Activated T-cell treated with anti-CD3 and anti-CD28 coated beads, Interleukin-2, amount 50 U/mL, for 1 hour (primary cell): Measurements from ENCODE around the gene CAPZA1.
"Not testable (repeated sequence)": the region's sequence is repeated elsewhere in the genome, so short reads cannot be mapped to it uniquely, and the experiment has no call there.

Experiments used
- DNase-seq: peaks from one replicate; pipeline ENCODE4 v3.0.0-alpha.2; 2020

CAPZA1 gene

DNA sequence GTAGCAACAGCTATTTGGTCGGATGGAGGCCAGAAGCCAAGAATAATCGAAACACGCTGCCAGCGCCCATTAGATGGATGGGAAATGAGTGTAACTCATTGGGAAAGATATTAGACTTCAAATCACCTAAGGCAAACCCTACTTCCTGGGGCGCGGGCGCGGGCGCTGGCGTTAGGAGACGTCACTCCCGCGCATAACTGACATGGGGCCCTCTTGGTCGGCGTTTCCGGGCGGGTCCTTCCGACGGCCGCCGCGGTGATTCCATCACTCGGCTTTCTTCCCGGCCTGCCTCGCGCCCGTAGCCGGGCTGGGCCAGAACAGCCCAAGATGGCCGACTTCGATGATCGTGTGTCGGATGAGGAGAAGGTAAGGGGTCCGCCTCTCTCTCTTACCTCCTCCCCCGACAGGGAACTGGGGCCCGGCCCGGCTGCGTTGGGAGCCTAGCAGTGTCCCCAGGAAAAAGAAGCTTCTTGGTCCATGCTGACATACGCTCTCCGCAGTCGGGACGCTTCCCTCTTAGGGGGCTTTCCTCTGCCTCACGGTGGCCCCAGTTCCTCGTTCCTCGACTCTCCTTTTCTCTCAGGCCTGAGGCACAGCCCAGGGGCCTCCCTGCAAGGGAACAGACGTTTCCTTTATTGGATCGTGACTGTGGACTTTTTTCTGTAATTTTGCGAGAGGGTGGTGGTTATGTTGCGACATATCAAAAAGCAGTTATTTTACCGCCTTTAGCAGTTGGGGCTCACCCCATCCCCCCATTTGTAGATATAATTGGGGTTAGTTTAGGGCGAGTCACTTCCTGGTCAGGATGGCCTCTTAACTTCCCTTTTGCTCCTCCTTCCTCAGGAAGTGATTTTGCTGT lies at the start of gene CAPZA1:
TSS of gene CAPZA1 (plus strand) at position 315 of the 859 bp plus-strand sequence. CDS start at position 328, 13 bp downstream.
- DNase-seq: peak; percentile 90

DNA sequence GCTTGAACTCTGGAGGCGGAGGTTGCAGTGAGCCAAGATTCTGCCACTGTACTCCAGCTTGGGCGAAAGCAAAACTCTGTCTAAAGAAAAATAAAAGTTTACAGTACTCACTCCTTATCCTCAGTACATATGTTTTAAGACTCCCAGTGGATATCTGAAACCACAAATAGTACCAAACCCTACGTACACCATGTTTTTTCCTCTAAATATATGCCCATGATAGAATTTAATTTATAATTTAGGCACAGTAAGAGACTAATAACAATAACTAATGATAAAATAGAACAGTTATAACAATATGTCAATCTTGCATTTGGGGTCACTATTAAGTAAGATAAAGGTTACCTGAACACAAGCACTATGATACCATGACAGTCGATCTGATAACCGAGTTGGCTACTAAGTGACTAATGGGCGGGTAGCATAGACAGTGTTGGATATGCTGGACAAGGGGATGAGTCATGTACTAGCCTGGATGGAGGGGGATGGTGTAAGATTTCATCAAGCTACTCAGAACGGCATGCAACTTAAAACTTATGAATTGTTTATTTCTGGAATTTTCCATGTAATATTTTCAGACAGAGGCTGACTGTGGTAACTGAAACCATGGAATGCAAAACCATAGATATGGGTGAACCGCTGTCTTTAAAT lies 44.4 kb upstream of the CAPZA1 start:
- no peak for DNase-seq

DNA sequence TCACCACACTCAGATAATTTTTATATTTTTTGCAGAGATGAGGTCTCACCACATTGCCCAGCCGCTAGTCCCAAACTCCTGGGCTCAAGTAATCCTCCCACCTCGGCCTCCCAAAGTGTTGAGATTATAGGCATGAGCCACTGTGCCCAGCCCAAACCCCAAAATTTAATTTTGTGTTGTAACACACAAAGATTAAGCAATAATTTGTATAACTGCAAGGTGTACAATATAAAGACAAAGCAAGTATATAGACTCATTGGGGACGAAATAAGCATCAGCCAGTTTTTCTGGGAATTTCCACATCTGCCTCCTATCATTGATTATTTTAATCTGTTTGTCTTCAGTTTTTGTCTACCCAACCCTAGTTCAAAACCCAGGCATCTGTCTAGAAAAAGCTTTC lies 43.4 kb upstream of the CAPZA1 start:
- DNase-seq: no peak

DNA sequence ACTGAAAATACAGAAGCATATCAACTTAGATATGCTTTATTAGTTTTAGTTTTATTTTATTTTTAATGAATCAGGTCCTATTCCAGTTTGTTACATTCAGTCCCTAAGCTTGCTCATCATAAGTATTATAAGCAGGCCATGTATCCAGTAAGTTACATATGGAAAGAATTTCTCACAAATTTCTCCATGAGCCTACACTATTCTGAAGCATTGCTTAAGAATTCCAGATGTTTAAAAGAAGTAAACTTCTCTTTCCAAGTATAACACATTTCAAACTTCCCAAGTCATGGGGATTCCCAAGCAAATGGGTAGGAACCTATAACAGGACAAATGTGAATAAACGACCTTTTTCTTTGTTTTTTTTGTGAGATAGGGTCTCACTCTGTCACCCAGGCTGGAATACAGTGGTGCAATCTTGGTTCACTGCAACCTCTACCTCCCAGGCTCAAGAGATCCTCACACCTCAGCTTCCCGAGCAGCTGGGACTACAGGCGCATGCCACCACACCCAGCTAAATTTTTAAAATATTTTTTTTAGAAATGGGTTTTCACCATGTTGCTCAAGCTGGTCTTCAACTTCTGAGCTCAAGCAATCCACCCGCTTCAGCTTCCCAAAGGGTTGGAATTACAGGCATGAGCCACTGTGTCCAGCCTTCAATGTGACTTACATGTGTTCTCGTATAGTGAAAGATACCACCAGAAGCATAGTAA lies 39.7 kb upstream of the CAPZA1 start:
- no peak for DNase-seq

DNA sequence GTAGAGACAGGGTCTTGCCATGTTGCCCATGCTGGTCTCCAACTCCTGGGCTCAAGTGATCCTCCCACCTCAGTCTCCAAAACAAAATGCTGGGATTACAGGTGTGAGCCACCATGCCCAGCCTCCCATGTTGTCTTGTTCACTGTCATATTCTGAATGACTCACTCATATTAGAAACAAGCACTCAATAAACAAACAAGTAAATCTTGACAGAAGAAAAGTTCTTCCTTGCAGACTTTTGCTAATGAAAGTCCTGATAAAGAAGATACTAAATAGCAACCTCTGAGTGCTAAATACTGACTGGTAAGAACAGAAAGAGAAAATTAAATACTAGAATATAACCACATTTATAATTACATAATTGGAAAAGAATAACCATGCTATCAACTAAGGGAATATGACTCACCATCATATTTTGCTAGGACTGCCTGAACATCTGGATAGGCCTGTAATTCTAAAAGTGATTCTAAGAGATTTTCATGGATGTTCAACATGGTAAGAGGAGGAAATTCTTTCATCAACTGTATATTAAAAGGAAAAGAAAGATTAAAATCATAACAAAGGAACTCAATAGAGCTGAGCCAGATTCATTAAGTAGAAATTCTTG lies 37.9 kb upstream of the CAPZA1 start:
- no peak for DNase-seq

DNA sequence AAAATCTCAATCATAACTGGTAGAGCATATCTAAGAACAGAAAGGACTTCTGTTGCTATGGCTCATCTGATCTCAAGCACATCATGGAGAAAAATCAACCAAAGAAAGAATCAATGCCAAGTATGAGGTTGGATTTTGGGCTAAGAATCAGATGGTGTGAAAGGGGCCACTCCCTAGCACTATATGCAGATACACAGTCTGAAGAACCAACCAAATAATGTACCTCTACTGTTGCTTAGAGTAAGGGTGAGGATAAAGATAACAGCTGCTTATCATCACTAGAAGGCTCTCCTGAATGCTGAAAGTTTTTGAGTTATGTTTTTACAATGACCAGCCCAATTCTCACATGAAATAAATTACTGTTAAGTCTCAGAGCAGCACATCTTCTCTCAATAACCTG lies 36.3 kb upstream of the CAPZA1 start:
- DNase-seq: no peak

DNA sequence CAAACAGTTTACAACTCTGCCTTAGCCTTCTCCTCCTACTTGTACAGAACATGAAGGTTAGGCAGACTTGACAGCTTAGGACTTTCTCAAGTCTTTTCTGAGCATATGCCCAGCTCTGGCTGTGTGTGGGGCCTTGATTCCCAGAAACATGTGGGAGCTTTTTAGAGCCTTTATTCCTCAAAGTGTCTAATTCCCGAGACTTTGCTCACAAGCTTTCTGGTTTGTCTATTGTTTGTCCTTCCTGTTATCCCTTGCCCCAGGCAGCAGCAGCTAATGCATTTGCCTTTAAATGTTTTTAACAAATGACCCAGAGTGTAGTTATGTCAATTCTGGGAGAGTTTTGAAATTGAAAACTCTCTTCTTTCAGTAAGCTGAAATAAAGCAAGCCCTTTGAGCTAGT lies 29.9 kb upstream of the CAPZA1 start:
- DNase-seq: no peak

DNA sequence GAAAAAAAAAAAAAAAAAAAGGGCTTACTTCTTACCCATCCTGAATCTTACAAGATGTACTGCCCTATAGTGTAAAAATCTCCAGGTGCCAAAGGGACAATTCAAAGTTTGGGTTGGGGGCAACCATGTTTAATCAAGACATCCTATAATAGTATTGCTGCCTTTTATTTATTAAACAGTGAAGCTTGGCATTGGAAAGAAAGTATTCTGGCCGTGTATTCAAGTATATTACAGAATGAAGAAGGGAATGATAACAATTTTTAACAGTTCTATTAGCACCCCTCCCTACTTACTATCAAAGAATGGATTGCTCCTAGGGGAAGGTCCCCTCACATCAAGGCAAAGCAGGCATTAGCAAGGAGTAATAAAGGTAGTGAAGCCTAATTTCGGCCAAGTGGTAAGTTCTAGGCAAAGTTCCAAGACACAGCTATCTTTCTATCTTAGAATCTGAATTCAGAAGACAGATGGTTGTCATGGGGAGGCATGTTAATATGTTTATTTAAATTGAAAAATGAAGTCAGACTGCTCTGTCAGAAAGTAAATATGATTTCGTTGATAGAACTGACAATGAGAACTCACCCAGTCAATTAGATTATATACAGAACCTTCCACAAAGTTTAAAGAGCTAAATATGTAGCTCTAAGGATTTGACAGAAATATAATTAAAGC lies 25.3 kb upstream of the CAPZA1 start:
- no peak for DNase-seq

DNA sequence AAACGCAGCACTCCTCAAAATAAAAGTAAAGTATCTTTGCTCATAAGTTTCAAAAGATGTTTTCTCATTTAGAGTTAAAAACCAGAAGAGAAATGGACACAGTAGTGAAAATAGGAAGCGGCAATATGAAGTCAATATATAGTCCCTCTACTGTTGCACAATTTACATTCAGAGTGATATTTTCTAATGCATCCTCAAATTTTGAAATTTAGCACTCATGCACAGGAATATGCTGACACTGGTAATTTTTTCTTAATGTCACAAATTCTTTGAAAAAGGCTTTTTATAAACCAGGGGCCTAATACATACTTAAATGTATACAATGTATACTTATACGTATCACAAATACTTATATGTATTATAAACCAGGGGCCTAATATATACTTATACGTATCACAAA lies 20.2 kb upstream of the CAPZA1 start:
- DNase-seq: no peak

DNA sequence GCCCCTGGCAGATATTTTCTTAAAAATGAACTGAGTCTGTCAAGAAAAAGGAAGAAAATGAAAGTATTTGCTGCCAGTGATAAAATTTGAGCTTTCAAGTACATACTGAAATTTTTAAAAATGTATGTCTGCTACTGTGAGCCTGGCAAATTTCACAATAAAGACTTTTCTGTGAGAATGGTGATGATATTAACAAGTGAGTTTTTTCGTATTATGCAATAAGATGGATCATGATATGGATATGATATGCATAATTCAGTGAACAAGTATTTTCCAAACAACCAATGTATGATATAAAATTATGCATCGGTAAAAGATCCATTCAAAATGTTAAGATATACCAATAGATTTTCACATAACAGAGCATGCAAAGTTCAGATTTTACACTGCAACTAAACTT lies 16.6 kb upstream of the CAPZA1 start:
- no peak for DNase-seq

DNA sequence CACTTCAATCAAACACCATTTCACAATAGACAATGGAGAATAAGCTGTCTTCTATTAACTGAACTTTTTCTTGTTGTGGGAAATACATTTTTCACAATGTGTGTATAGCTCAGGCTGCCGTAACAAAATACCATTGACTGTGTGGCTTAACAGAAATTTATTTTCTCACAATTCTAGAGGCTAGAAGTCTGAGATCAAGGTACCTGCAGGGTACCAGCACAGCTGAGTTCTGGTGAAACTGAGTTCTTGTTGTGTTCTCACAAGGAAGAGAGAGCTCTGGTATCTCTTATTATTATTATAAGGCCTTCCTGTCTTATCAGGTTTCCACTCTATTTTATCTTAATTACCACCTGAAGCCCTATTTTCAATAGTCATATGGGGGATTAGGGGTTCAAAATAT lies 16.1 kb upstream of the CAPZA1 start:
- no peak for DNase-seq

DNA sequence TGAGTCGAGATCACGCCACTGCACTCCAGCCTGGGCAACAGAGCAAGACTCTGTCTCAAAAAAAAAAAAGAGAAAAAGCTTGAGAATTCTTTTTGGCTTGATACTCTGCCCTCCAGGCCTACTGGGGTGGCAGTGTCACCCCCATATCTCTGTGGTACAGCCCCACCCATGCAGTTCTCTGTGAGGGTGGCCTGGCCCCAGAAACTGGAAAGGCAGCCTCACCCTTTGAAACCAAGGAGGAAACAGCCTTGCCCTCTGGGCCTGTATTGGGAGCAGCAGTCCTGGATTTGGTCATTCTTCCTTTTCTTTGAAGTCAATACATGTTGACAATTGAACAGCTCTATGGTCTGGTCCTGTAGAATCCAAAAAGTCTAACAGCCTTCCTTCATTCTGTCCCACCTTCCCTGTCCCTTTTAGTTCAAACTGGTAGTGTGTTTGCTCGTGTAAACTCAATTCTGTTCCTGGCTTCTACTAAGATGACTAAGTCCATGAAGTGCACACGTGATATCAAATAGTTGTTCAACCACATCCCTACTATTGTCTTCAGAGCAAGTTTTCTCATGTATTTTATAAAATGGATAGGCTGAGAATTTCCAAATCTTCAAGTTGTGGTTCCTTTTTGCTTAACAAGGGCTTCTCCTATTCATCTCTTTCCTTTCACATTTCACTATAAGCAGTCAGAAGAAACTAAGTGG lies 13.9 kb upstream of the CAPZA1 start:
- DNase-seq: no peak

DNA sequence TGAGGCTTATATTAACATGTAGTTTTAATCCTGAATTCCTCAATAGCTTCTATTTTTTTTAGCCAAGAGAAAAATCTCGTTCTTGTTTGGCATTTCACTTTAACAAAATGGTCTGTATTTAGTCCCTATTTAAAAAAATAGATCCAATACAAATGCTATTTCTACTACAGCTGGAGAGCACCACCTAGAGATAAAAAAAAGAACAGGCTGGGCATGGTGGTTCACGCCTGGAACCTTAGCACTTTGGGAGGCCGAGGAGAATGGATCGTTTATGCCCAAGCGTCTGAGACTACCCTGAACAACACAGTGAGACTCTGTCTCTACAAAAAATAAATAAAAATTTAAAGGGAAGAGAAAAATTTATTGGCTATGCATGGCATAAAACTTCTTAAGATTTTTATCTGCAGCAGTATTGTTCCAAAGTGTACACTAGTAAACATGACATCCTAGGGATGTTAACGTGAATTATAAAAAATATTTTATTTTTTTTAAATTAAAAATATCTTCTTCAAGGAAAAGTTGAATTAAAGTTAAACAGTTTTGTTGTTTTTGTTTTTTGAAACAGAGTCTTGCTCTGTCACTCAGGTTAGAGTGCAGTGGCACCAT lies 5.1 kb upstream of the CAPZA1 start:
- DNase-seq: no peak

DNA sequence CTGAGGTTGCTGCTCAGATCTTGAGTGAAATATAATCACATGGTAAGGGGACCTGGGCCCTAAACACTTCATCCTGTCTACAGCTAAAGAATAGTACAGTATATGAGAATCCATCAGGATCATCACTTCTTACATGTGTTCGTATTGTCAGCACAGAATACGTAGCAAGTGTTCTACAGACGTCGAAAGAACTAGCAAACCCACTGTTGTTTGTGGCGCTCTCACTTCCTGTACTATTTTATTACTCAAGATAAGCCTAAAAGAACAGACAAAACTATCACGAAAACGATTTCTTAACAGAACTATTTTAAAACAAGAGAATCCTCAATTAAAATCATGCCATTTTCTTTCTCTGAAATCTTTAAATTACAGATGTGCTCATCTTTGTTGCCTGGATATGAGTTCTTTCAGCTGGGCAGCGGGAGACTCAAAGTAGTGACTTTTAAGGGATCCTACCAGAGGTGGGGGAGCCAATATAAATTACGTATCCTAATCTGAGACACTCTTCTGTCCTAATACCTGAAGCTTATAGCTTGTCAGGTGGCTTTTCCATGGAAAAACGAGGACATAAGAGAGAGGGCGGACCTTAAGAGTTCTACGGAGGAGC lies 1.4 kb upstream of the CAPZA1 start:
- no peak for DNase-seq

DNA sequence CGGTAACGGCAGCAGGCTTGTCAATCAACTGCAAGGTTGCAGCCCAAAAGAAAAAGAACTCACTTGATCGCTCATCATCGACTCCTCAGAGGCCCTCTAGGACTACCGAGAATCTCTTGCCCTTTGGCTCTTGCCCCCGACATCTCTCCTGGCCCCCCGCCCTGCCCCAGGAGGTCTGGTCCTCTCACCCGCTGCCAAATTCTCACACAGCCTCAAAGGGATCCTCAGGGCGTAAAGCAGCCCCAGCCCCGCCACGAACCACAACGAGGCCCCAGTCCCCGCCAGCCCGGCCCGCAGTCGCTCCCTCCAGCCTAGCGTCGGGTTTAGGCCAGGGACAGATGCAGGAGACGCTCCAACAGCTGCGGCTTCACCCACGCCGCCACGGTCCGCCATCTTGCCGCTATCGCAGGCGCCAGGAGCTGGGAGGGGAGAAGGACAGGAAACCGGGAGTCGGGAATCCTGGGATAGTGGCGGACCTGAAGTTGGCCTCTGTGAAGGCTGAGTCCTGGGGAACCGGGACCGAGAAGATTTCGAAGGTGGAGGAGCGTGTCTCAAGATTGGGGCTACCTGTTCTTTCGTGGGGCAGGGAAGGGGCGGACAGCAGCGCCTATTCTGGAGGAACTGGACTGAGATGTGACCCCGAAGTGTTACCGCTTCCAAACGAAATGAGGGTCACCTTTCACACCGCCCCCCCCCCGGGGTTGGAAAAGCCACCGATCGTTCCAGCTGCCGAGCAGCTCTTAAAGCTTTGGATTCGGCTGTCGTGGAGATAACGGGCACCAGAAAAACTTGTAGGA lies 713 bp upstream of the CAPZA1 start, which contains the start of gene ST7L:
TSS of gene ST7L (minus strand) at position 421 of the 797 bp plus-strand sequence. CDS start at position 393, 28 bp downstream.
- peak; percentile 75 for DNase-seq

DNA sequence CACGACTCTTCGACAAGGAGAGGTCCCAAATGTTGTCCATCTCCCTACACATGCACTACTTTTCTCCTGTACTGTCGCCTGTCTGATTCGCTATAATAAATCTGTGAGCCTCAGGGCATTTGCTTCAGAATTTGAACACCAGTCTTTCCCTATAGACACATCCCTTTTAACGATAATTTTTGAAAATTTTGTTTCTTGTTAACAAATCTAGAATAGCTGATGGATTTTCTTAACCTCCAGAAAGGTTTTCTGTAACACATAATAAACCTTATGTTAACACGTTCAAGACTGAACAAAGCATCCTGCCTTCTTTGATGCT lies 704 bp downstream of the CAPZA1 start:
- DNase-seq: no peak

DNA sequence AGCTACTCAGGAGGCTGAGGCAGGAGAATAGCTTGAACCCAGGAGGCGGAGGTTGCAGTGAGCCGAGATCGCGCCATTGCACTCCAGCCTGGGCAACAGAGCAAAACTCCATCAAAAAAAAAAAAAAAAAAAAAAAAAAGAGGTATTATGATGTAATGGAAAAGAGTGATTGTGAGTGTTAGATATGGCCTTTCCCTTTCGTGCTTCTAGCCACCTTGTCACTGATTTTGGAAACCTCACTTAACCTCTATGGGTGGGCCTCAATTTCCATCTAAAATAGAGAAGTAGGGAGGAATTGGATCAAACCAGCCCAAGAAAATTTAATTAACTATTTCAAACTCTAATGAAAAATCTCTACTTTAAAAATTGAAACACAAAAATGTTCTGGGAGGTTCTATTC lies 4.9 kb downstream of the CAPZA1 start:
- not testable (repeated sequence) for DNase-seq

DNA sequence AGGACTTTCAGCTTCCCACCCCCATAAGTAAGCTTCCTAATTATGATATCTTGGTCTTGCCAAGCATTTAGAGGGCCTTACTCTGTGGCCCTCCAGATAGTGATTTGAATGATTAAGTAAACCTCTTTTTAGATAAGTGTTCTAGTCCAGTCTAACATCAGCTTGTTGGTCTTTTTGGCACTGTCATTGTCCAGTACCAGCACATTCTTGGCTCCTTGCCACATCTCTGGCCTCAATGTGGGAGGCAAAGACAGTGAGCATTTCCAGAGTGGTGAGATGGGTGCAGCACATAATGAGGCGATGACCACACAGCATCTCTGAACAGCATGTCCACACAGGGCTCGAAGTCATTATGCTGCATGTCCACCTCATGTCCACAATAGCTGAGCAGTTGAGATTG lies 6.1 kb downstream of the CAPZA1 start:
- DNase-seq: no peak

DNA sequence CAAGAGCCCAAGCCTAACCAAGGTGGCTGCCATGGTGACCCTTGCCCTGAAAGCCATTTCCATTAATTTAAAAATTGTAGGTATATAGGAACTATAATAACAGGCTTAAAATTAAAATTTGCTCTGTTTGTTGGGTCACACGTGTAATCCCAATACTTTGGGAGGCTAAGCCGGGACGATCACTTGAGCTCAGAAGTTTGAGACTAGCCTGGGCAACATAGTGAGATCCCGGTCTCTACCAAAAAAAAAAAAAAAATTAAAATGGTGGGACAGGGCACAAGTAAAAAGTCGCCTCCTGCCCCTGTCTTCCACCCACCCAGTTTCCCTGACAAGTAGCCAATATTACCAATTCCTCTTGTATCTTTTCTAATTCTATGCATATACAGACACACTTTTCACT lies 6.6 kb downstream of the CAPZA1 start:
- no peak for DNase-seq

DNA sequence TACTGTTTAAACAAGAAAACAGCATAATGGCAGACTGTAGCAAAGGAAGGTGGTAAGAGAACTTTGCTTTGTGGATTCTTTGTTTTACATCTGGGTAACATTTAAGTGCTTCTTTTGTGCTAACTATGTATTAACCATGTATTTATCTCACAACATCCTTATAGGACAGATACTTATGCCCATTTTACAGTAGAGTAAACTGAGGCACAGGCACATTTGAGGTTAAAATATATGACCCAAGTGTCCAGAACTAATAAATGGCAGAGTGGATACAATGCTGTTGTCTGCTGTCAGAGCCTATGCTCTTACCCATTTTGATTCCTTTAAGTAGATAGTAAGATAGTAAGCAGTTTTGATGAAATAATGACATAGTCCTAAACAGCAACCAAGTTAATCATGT lies 7.3 kb downstream of the CAPZA1 start:
- no peak for DNase-seq

DNA sequence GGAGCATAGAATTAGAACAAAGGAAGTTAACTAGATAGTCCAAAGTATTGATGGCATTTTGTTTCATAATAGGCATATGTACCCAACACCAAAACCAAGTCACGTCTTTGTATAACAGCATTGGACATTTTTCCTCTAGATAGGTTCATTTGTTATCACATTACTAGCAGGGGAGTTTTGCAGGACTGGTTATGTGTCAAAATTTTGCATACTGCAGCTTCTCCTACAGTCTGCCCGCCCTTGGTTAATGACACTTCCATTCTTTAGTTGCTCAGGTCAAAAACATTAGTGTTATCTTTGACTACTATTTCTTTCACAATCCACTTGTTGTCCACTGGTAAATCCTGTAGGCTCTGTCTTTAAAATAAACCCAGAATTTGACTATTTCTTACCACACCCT lies 8.9 kb downstream of the CAPZA1 start:
- no peak for DNase-seq
